PC-9 (cell line): ENCODE results near the gene CTAG2. TPM values are rescaled to one million over a fixed set of nuclear protein-coding genes. Genes with fewer than 3 reads are reported as not detected.
"Not testable (repeated sequence)": the region's sequence is repeated elsewhere in the genome, so short reads cannot be mapped to it uniquely, and the experiment has no call there.

Source experiments
- BruUV-seq: library from RNA; stranded (reverse); fragments of 400-500 nt; replicated peaks from 2 replicates; lab custom pipeline; 2021; lab: Mats Ljungman, UMichigan
- CTCF ChIA-PET: fragments of 300-600 bp; sonication (Branson Sonifier 250); formaldehyde crosslinking; loops from one replicate; lab custom pipeline; 2022; ENCODE audit warnings: antibody characterized with exemption; lab: Charles Lee
- POLR2A ChIA-PET: fragments of 300-600 bp; sonication (Branson Sonifier 250); formaldehyde crosslinking; loops from one replicate; lab custom pipeline; 2022; ENCODE audit warnings: antibody characterized with exemption; ENCODE audit not compliant: unreplicated experiment; lab: Charles Lee
- DNase-seq, 2 experiments: peaks; one replicate each; pipeline versions ENCODE4 v3.0.0 to v3.0.0-alpha.2; 2015 to 2022; ENCODE audit warnings: mixed read lengths in 1 of 2
- H2AFZ ChIP-seq: fragments of 200-600 bp; sonication (generic); 2 replicates; pipeline ENCODE4 v1.8.1; 2017; ENCODE audit warnings: antibody characterized with exemption
- H3F3A ChIP-seq: fragments of 200-600 bp; sonication (generic); 2 replicates; pipeline ENCODE4 v1.8.1; 2017; ENCODE audit warnings: antibody characterized with exemption, mild to moderate bottlenecking, low read depth; ENCODE audit not compliant: insufficient read depth
- H3K27ac ChIP-seq: fragments of 200-600 bp; sonication (generic); 2 replicates; pipeline ENCODE4 v1.6.1; 2016; ENCODE audit warnings: mixed run types
- H3K27me3 ChIP-seq: fragments of 200-600 bp; sonication (generic); 2 replicates; pipeline ENCODE4 v1.6.1; 2016; ENCODE audit warnings: low read depth, mixed run types; ENCODE audit not compliant: insufficient read depth
- H3K36me3 ChIP-seq: fragments of 200-600 bp; sonication (generic); 2 replicates; pipeline ENCODE4 v1.6.1; 2016; ENCODE audit warnings: low read depth, mixed run types
- H3K4me1 ChIP-seq: fragments of 200-600 bp; sonication (generic); replicated peaks from 2 replicates; pipeline ENCODE4 v1.6.1; 2016; ENCODE audit warnings: mixed run types; ENCODE audit not compliant: insufficient read depth
- H3K4me2 ChIP-seq: fragments of 200-600 bp; sonication (generic); 2 replicates; pipeline ENCODE4 v1.6.1; 2017; ENCODE audit warnings: mixed run types
- H3K4me3 ChIP-seq: fragments of 200-600 bp; sonication (generic); 2 replicates; pipeline ENCODE4 v1.6.1; 2016; ENCODE audit warnings: mixed run types
- H3K79me2 ChIP-seq: fragments of 200-600 bp; sonication (generic); 2 replicates; pipeline ENCODE4 v1.6.1; 2017; ENCODE audit warnings: low read depth, mixed run types
- H3K9me2 ChIP-seq: fragments of 200-600 bp; sonication (generic); 2 replicates; pipeline ENCODE4 v1.8.1; 2017; ENCODE audit warnings: mild to moderate bottlenecking; ENCODE audit not compliant: insufficient read depth
- H3K9me3 ChIP-seq: fragments of 200-600 bp; sonication (generic); 2 replicates; pipeline ENCODE4 v1.8.1; 2016; ENCODE audit warnings: low read depth; ENCODE audit not compliant: insufficient read depth
- H4K20me1 ChIP-seq: fragments of 200-600 bp; sonication (generic); 2 replicates; pipeline ENCODE4 v1.8.1; 2017; ENCODE audit not compliant: insufficient read depth
- CTCF ChIP-seq: fragments of 200-600 bp; sonication (generic); conservative IDR thresholded peaks from 2 replicates; pipeline ENCODE4 v1.6.1; 2017; ENCODE audit warnings: mixed run types, antibody characterized with exemption, mild to moderate bottlenecking, moderate library complexity
- intact Hi-C: fragments of 100-400 bp; cut with micrococcal nuclease; formaldehyde crosslinking; loops from one replicate; pipeline ENCODE4 v1.10.0; 2022; ENCODE audit not compliant: unreplicated experiment
- total RNA-seq: library from RNA; stranded (reverse); gene quantifications from 2 replicates; pipeline ENCODE4 v1.2.3, GENCODE V29; 2021

Gene CTAG2
- total RNA-seq, 1 experiment from 2014 or later, result not detected

- H3K9me2 ChIP-seq, H3K36me3 ChIP-seq, H3K4me1 ChIP-seq, H4K20me1 ChIP-seq, H3K4me2 ChIP-seq, H3K27ac ChIP-seq, DNase-seq, H3K27me3 ChIP-seq, H3K9me3 ChIP-seq, POLR2A ChIA-PET, intact Hi-C loops, BruUV-seq, H3K79me2 ChIP-seq, H3K4me3 ChIP-seq, H2AFZ ChIP-seq, CTCF ChIA-PET, H3F3A ChIP-seq: not testable (repeated sequence)
These were observed 22.4 kb downstream of the CTAG2 start for GRCh38 chrX:154630949-154631348.

GRCh38 chrX:154628960-154629359, 24.4 kb downstream of the CTAG2 start:
- H3K9me3 ChIP-seq, H3K79me2 ChIP-seq, BruUV-seq, H4K20me1 ChIP-seq, POLR2A ChIA-PET, H3F3A ChIP-seq, CTCF ChIA-PET, H2AFZ ChIP-seq, H3K4me2 ChIP-seq, H3K27ac ChIP-seq, H3K36me3 ChIP-seq, H3K27me3 ChIP-seq, H3K4me1 ChIP-seq, H3K9me2 ChIP-seq, intact Hi-C loops, DNase-seq, H3K4me3 ChIP-seq: not testable (repeated sequence)

- TF ChIP-seq CTCF, result 0 out of 2 replicates have a peak, but pooled peaks have one; percentile 23
- H3K4me3 ChIP-seq, H3K27ac ChIP-seq, intact Hi-C loops, H3K4me1 ChIP-seq, H3F3A ChIP-seq, H3K9me3 ChIP-seq, H4K20me1 ChIP-seq, DNase-seq, H3K36me3 ChIP-seq, POLR2A ChIA-PET, H3K9me2 ChIP-seq, BruUV-seq, CTCF ChIA-PET, H2AFZ ChIP-seq, H3K79me2 ChIP-seq, H3K4me2 ChIP-seq, H3K27me3 ChIP-seq: not testable (repeated sequence)
These were observed 32.5 kb downstream of the CTAG2 start for GRCh38 chrX:154620767-154621414.

- CTCF ChIA-PET, H3K9me3 ChIP-seq, H3K4me2 ChIP-seq, H3K4me3 ChIP-seq, H3F3A ChIP-seq, POLR2A ChIA-PET, H2AFZ ChIP-seq, DNase-seq, BruUV-seq, H3K27me3 ChIP-seq, H3K36me3 ChIP-seq, H3K9me2 ChIP-seq, H4K20me1 ChIP-seq, H3K27ac ChIP-seq, H3K4me1 ChIP-seq, H3K79me2 ChIP-seq, intact Hi-C loops: not testable (repeated sequence)
These were observed 34.2 kb downstream of the CTAG2 start, which contains the start of gene CTAG1B for GRCh38 chrX:154619182-154619581. Gene CTAG1B (minus strand): TSS chrX:154619282. CDS start chrX:154619218, 64 bp downstream.
